HEK293 (cell line): ENCODE results near the gene GPBAR1.

Experiments
- CTCF ChIP-seq: fragments of 450-650 bp; formaldehyde crosslinking; IDR thresholded peaks from 2 replicates; pipeline ENCODE4 v1.5.1; 2016; ENCODE audit warnings: missing biosample characterization, missing genetic modification characterization
- KLF1 ChIP-seq: fragments of 450-650 bp; formaldehyde crosslinking; IDR thresholded peaks from 2 replicates; pipeline ENCODE4 v1.5.1; 2016; ENCODE audit warnings: missing biosample characterization, missing genetic modification characterization
- KLF7 ChIP-seq: fragments of 450-650 bp; formaldehyde crosslinking; IDR thresholded peaks from 2 replicates; pipeline ENCODE4 v1.5.1; 2016; ENCODE audit warnings: missing biosample characterization, missing genetic modification characterization, borderline replicate concordance
- MEIS1 ChIP-seq: sonication (generic); formaldehyde crosslinking; IDR thresholded peaks from 2 replicates; pipeline ENCODE4 v1.8.1; 2022; ENCODE audit warnings: missing genetic modification reagents, mild to moderate bottlenecking, borderline replicate concordance
- PRDM10 ChIP-seq: fragments of 450-650 bp; formaldehyde crosslinking; IDR thresholded peaks from 2 replicates; pipeline ENCODE4 v1.5.1; 2016; ENCODE audit warnings: missing biosample characterization, missing genetic modification characterization
- PRDM4 ChIP-seq: fragments of 450-650 bp; formaldehyde crosslinking; IDR thresholded peaks from 2 replicates; pipeline ENCODE4 v1.5.1; 2017; ENCODE audit warnings: missing biosample characterization, missing genetic modification characterization
- TRIM28 ChIP-seq: IDR thresholded peaks from 2 replicates; pipeline ENCODE4 v1.6.1; 2011; ENCODE audit warnings: low read length, control low read depth, borderline replicate concordance
- ZBTB20 ChIP-seq: fragments of 450-650 bp; formaldehyde crosslinking; IDR thresholded peaks from 2 replicates; pipeline ENCODE4 v1.5.1; 2016; ENCODE audit warnings: missing biosample characterization, missing genetic modification characterization
- ZBTB8A ChIP-seq: fragments of 450-650 bp; formaldehyde crosslinking; IDR thresholded peaks from 2 replicates; pipeline ENCODE4 v1.5.1; 2016; ENCODE audit warnings: missing biosample characterization, missing genetic modification characterization
- ZFP69B ChIP-seq: fragments of 450-650 bp; formaldehyde crosslinking; IDR thresholded peaks from 2 replicates; pipeline ENCODE4 v1.5.1; 2016; ENCODE audit warnings: missing biosample characterization, missing genetic modification characterization
- ZNF211 ChIP-seq: fragments of 450-650 bp; formaldehyde crosslinking; IDR thresholded peaks from 2 replicates; pipeline ENCODE4 v1.5.1; 2016; ENCODE audit warnings: low read depth, missing biosample characterization, missing genetic modification characterization
- ZNF280D ChIP-seq: fragments of 450-650 bp; formaldehyde crosslinking; IDR thresholded peaks from 2 replicates; pipeline ENCODE4 v1.5.1; 2016; ENCODE audit warnings: missing biosample characterization, missing genetic modification characterization
- ZNF335 ChIP-seq: fragments of 450-650 bp; formaldehyde crosslinking; conservative IDR thresholded peaks from 2 replicates; pipeline ENCODE4 v1.5.1; 2016; ENCODE audit warnings: missing biosample characterization, missing genetic modification characterization
- ZNF341 ChIP-seq: fragments of 450-650 bp; formaldehyde crosslinking; IDR thresholded peaks from 2 replicates; pipeline ENCODE4; 2016; ENCODE audit warnings: low read depth, missing biosample characterization, missing genetic modification characterization
- ZNF423 ChIP-seq: fragments of 450-650 bp; formaldehyde crosslinking; IDR thresholded peaks from 2 replicates; pipeline ENCODE4 v1.5.1; 2016; ENCODE audit warnings: missing biosample characterization, missing genetic modification characterization
- ZNF449 ChIP-seq: fragments of 450-650 bp; formaldehyde crosslinking; IDR thresholded peaks from 2 replicates; pipeline ENCODE4 v1.5.1; 2017; ENCODE audit warnings: missing biosample characterization, mild to moderate bottlenecking, missing genetic modification characterization, moderate library complexity
- ZNF561 ChIP-seq: fragments of 450-650 bp; IDR thresholded peaks from 2 replicates; pipeline ENCODE4 v1.5.1; 2018; ENCODE audit warnings: missing biosample characterization, missing genetic modification characterization, borderline replicate concordance
- ZNF629 ChIP-seq: fragments of 450-650 bp; formaldehyde crosslinking; IDR thresholded peaks from 2 replicates; pipeline ENCODE4 v1.5.1; 2017; ENCODE audit warnings: missing biosample characterization, missing genetic modification characterization
- ZNF645 ChIP-seq: fragments of 450-650 bp; formaldehyde crosslinking; IDR thresholded peaks from 2 replicates; pipeline ENCODE4; 2016; ENCODE audit warnings: missing biosample characterization, missing genetic modification characterization
- ZNF660 ChIP-seq: fragments of 450-650 bp; IDR thresholded peaks from 2 replicates; pipeline ENCODE4 v1.5.1; 2018; ENCODE audit warnings: missing biosample characterization, mild to moderate bottlenecking, missing genetic modification characterization
- ZNF843 ChIP-seq: fragments of 450-650 bp; formaldehyde crosslinking; IDR thresholded peaks from 2 replicates; pipeline ENCODE4 v1.5.1; 2016; ENCODE audit warnings: missing biosample characterization, missing genetic modification characterization
- ZSCAN30 ChIP-seq: fragments of 450-650 bp; IDR thresholded peaks from 2 replicates; pipeline ENCODE4 v1.5.1; 2018; ENCODE audit warnings: missing biosample characterization, mild to moderate bottlenecking, missing genetic modification characterization, moderate library complexity

The GPBAR1 gene

GRCh38 chr2:218272531-218273212 is 11.9 kb downstream of the GPBAR1 start (continued):
- TF ChIP-seq ZBTB8A (tag by site-specific recombination) (0 out of 2 replicates have a peak, but pooled peaks have one; percentile 28), ZBTB20 (tag by site-specific recombination) (peak; percentile 51; the same call in 1 of the 2 replicates), ZNF211 (tag by site-specific recombination) (no peak), MEIS1 (CRISPR knock-in tag) (no peak), ZNF629 (tag by site-specific recombination) (peak; percentile 55; the same call in 1 of the 2 replicates), ZNF280D (tag by site-specific recombination) (no peak), ZNF341 (tag by site-specific recombination) (peak; percentile 65; the same call in 1 of the 2 replicates), ZNF423 (tag by site-specific recombination) (peak; percentile 79; the same call in 1 of the 2 replicates), ZNF449 (tag by site-specific recombination) (peak; percentile 66; the same call in 1 of the 2 replicates), ZNF660 (tag by site-specific recombination) (peak; percentile 86; the same call in 1 of the 2 replicates), CTCF (tag by site-specific recombination) (peak; percentile 90), ZNF645 (no peak), KLF1 (tag by site-specific recombination) (peak; percentile 98), ZNF843 (tag by site-specific recombination) (0 out of 2 replicates have a peak, but pooled peaks have one; percentile 27), KLF7 (tag by site-specific recombination) (peak; percentile 91), ZFP69B (tag by site-specific recombination) (no peak), ZNF561 (0 out of 2 replicates have a peak, but pooled peaks have one; percentile 37), ZSCAN30 (tag by site-specific recombination) (peak; percentile 88; the same call in 1 of the 2 replicates), PRDM10 (tag by site-specific recombination) (peak; percentile 50; the same call in 1 of the 2 replicates), ZNF335 (tag by site-specific recombination) (0 out of 2 replicates have a peak, but pooled peaks have one; percentile 15), PRDM4 (tag by site-specific recombination) (peak; percentile 61; the same call in 1 of the 2 replicates), TRIM28 (peak; percentile 51; the same call in 1 of the 2 replicates)
